ENCODE results near the gene TMEM219. TPM values are rescaled to one million over a fixed set of nuclear protein-coding genes. Genes with fewer than 3 reads are reported as not detected.

The TMEM219 gene
- total and polyA plus RNA-seq, 2 donors (not counting 3 experiments of a cell fraction or from before 2014, with no cell fraction given) = 110 to 182 TPM

- Histone ChIP-seq H3K79me2 (ENCODE audit: control insufficient read depth, insufficient read depth, low read length) (peaks cover 2% of the 10 kb centered on the region), H2AFZ (ENCODE audit: low read depth, low read length) (no peak overlapping the region), H3K9me1 (replicated peaks; ENCODE audit: control insufficient read depth, extremely low read depth, insufficient read depth, low read length) (no peaks in the 10 kb centered on the region), H3K36me3 (ENCODE audit: control insufficient read depth in 2 of 2, extremely low read depth in 1 of 2, insufficient read depth in 2 of 2, low read length in 2 of 2) (peaks cover 0 to 5% of the 10 kb centered on the region in 2 experiments), H4K20me1 (replicated peaks; ENCODE audit: control insufficient read depth, extremely low read depth, insufficient read depth, low read length) (no peaks in the 10 kb centered on the region), H3K4me3 (replicated peaks in 1 of 3; ENCODE audit: insufficient read depth in 1 of 3, low read depth in 1 of 3, low read length in 3 of 3) (no peak overlapping the region), H3K4me2 (ENCODE audit: insufficient read depth, low read length) (peak overlapping the region; percentile 41), H3K27me3 (ENCODE audit: control insufficient read depth in 2 of 2, insufficient read depth in 2 of 2, low read length in 2 of 2) (no peaks in the 10 kb centered on the region), H3K9ac (replicated peaks; ENCODE audit: extremely low read depth, insufficient read depth, low read length) (no peak overlapping the region), H3K27ac (ENCODE audit: insufficient read depth, low read depth, low read length) (peak overlapping the region; percentile 59), H3K9me3 (replicated peaks; ENCODE audit: control insufficient read depth, insufficient read depth, low read length) (no peaks in the 10 kb centered on the region), H3K4me1 (ENCODE audit: control insufficient read depth, extremely low read depth, insufficient read depth, low read length) (peaks cover 4% of the 10 kb centered on the region)
- TF ChIP-seq JUN (IDR thresholded peaks at IDR 0.05; ENCODE audit: borderline replicate concordance, insufficient read depth, insufficient read length, low read depth) = peak; percentile 18
- TF ChIP-seq POLR2A (IDR thresholded peaks at IDR 0.05; ENCODE audit: low read depth, low read length) = no peak
- intact Hi-C loops (cut with micrococcal nuclease) = no loop called here
- ChIA-PET CTCF (interaction anchor here (0.5 to 1.8 kb wide), 6 partner anchors 10 to 129 kb away, joined by 3 to 8 read pairs (median 3); partner anchors contain the start of genes KCTD13 and TMEM219), POLR2A (interaction anchor here (0.6 kb wide), 1 partner anchor 97 kb away, joined by 7 read pairs; no protein-coding TSS in a partner anchor)
- BruUV-seq (replicated peaks) = no TSS peak
- FAIRE-seq (no peak), DNase-seq (ENCODE audit: low read depth, low spot score) (peak; percentile 69)
- dilution Hi-C loops (cut with MboI; ENCODE audit: extremely low pct_ligation_motif_present, low sequenced_read_pairs) = no loop called here
Observed at GRCh38 chr16:29915590-29916247, 46.2 kb upstream of the TMEM219 start.

GRCh38 chr16:29916979-29917378, 44.9 kb upstream of the TMEM219 start:
- Histone ChIP-seq H2AFZ (ENCODE audit: low read depth, low read length) (no peak overlapping the region), H3K27ac (ENCODE audit: insufficient read depth, low read depth, low read length) (no peak overlapping the region), H3K36me3 (ENCODE audit: control insufficient read depth in 2 of 2, extremely low read depth in 1 of 2, insufficient read depth in 2 of 2, low read length in 2 of 2) (peaks cover 0 to 5% of the 10 kb centered on the region in 2 experiments), H3K27me3 (ENCODE audit: control insufficient read depth in 2 of 2, insufficient read depth in 2 of 2, low read length in 2 of 2) (no peaks in the 10 kb centered on the region), H3K4me1 (ENCODE audit: control insufficient read depth, extremely low read depth, insufficient read depth, low read length) (peaks cover 4% of the 10 kb centered on the region), H3K9me3 (replicated peaks; ENCODE audit: control insufficient read depth, insufficient read depth, low read length) (no peaks in the 10 kb centered on the region), H3K79me2 (ENCODE audit: control insufficient read depth, insufficient read depth, low read length) (peaks cover 2% of the 10 kb centered on the region), H3K9me1 (replicated peaks; ENCODE audit: control insufficient read depth, extremely low read depth, insufficient read depth, low read length) (no peaks in the 10 kb centered on the region), H4K20me1 (replicated peaks; ENCODE audit: control insufficient read depth, extremely low read depth, insufficient read depth, low read length) (no peaks in the 10 kb centered on the region), H3K4me3 (replicated peaks in 1 of 3; ENCODE audit: insufficient read depth in 1 of 3, low read depth in 1 of 3, low read length in 3 of 3) (no peak overlapping the region), H3K9ac (replicated peaks; ENCODE audit: extremely low read depth, insufficient read depth, low read length) (no peak overlapping the region), H3K4me2 (ENCODE audit: insufficient read depth, low read length) (no peak overlapping the region)
- ChIA-PET POLR2A (no interaction called here), CTCF (interaction anchor here (1.0 to 1.8 kb wide), 3 partner anchors 9 to 44 kb away, joined by 3 to 8 read pairs (median 4); partner anchors contain the start of genes KCTD13 and TMEM219)
- TF ChIP-seq JUN (IDR thresholded peaks at IDR 0.05; ENCODE audit: borderline replicate concordance, insufficient read depth, insufficient read length, low read depth) = no peak
- no peak for TF ChIP-seq EZH2 (IDR thresholded peaks at IDR 0.05; ENCODE audit: borderline replicate concordance, low read depth, low read length, severe bottlenecking)
- no peak for TF ChIP-seq MAX (IDR thresholded peaks at IDR 0.05; ENCODE audit: insufficient read depth, insufficient read length)
- TF ChIP-seq CTCF (IDR thresholded peaks at IDR 0.05; ENCODE audit: extremely low read depth in 1 of 2, insufficient read depth in 1 of 2, low read depth in 1 of 2, low read length in 2 of 2) = no peak
- TF ChIP-seq POLR2A (IDR thresholded peaks at IDR 0.05; ENCODE audit: low read depth, low read length) = no peak
- TF ChIP-seq POLR2AphosphoS5 (IDR thresholded peaks at IDR 0.05; ENCODE audit: insufficient read depth, low read depth, low read length) = no peak
- no peak for TF ChIP-seq FOS (IDR thresholded peaks at IDR 0.05; ENCODE audit: borderline replicate concordance, insufficient read depth, low read length)
- TF ChIP-seq GATA2 (IDR thresholded peaks at IDR 0.05; ENCODE audit: insufficient read depth, insufficient read length, low read depth, low read length) = no peak
- dilution Hi-C loops (cut with MboI; ENCODE audit: extremely low pct_ligation_motif_present, low sequenced_read_pairs) = no loop called here
- intact Hi-C loops (cut with micrococcal nuclease) = no loop called here
- BruUV-seq (replicated peaks) = no TSS peak
- DNase-seq (ENCODE audit: low read depth, low spot score) (no peak), FAIRE-seq (no peak)
